Right atrium auricular region (tissue), 2 donors: Measurements from ENCODE around the gene CCL3. TPM values are rescaled to one million over a fixed set of nuclear protein-coding genes. Genes with fewer than 3 reads are reported as not detected.
"Not testable (repeated sequence)": the region's sequence is repeated elsewhere in the genome, so short reads cannot be mapped to it uniquely, and the experiment has no call there.

Experiments
- DNase-seq: peaks from one replicate; pipeline ENCODE4 v3.0.0-alpha.2; 2019; ENCODE audit warnings: low spot score
- H3K27ac ChIP-seq, 2 donors: fragments of 200-600 bp; sonication (generic); 1 replicate in 1 of 2; 2 replicates in 1 of 2; pipeline ENCODE4 v1.5.1; 2016 to 2019
- H3K27me3 ChIP-seq, 2 donors: fragments of 200-600 bp; sonication (generic); one replicate each; pipeline versions ENCODE4 v1.5.1 to v1.6.0; 2017 to 2019
- H3K36me3 ChIP-seq: fragments of 200-600 bp; sonication (generic); one replicate; pipeline ENCODE4 v1.5.1; 2016
- H3K4me1 ChIP-seq, 2 donors: fragments of 200-600 bp; sonication (generic); one replicate each; pipeline versions ENCODE4 v1.5.1 to v1.6.0; 2017 to 2019
- H3K4me3 ChIP-seq, 2 donors: fragments of 200-600 bp; sonication (generic); 1 replicate in 1 of 2; 2 replicates in 1 of 2; pipeline ENCODE4 v1.5.1; 2017 to 2019; ENCODE audit warnings: mild to moderate bottlenecking in 1 of 2, moderate library complexity in 1 of 2
- H3K9me3 ChIP-seq, 2 donors: fragments of 200-600 bp; sonication (generic); one replicate each; pipeline ENCODE4 v1.5.1; 2019
- CTCF ChIP-seq, 2 donors: fragments of 200-600 bp; sonication (generic); IDR thresholded peaks; one replicate each; pipeline ENCODE4 v1.5.1; 2019; ENCODE audit warnings: antibody characterized with exemption in 2 of 2
- total RNA-seq, 2 donors: library from RNA; depleted of rRNA; stranded (reverse); fragments of >200 nt; gene quantifications; one replicate each; pipeline ENCODE4 v1.1.0, GENCODE V29; 2016

Gene CCL3
- total RNA-seq, 2 donors from 2014 or later, result 1.0 to 2.0 TPM

DNA sequence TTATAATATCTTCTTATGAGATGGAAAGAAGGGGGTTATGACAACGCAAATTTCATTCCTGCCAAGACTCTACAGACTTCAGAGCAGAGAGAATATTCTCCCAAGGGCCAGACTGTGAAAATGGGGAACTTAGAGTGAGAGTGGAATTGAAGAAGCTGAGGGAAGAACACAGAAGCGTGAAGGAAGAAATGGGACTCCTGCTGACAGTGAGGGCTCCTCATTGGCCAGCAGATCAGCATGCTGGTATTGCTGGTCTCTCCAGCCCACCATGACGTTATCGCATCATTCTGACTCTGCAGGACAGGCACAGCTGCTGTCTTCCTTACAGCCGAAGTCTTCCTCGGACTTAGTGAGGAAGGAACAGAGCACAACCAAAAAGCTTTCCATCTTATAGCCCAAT, 38.0 kb upstream of the CCL3 start:
- Histone ChIP-seq H3K4me1 (no peaks in the 10 kb centered on the region), H3K27ac (no peak overlapping the region), H3K9me3 (peaks cover 0 to 21% of the 10 kb centered on the region in 2 donors), H3K36me3 (no peaks in the 10 kb centered on the region), H3K27me3 (no peaks in the 10 kb centered on the region), H3K4me3 (no peak overlapping the region)
- DNase-seq, result no peak
- TF ChIP-seq CTCF (IDR thresholded peaks at IDR 0.05), result no peak

DNA sequence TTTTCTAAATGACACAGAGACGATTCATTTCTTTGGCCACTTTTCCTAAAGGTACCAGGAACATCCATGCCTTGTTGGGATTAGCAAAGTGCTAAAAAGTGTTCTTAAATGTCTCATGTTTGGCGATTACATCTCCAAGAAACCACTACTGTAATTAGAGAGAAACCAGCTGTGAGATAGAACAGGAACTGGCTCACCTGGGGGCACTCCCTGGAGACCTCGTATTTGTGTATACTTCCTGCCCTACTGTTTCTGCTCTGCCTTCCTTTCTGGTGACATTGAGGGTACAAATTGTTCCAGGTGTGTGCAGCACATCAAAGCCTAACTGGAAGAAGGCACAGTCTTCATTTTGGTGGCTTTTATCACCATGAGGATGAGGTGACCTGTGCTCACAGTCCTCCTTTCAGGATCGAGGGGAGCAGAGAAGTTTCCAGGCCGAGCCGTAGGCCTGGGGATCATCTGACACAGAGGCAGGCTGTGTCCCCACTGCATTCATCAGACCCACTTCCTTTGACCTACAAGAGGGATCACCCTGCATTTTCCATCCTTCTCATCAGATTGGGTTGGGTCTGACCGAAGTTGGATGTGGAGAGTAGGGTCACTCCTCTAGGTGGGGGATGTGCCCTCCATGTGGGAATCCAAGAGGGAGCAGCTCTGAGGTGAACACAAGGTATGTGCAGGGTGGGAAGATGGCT, 37.4 kb upstream of the CCL3 start:
- no peaks in the 10 kb centered on the region for H3K36me3 ChIP-seq
- H3K9me3 ChIP-seq, result peaks cover 0 to 21% of the 10 kb centered on the region in 2 donors
- H3K27me3 ChIP-seq, result no peaks in the 10 kb centered on the region
- no peak overlapping the region for H3K27ac ChIP-seq
- no peak for DNase-seq
- H3K4me1 ChIP-seq, result no peaks in the 10 kb centered on the region
- no peak overlapping the region for H3K4me3 ChIP-seq
- no peak for TF ChIP-seq CTCF (IDR thresholded peaks at IDR 0.05)

- H3K9me3 ChIP-seq, result peaks cover 0 to 21% of the 10 kb centered on the region in 2 donors
- no peak for DNase-seq
- no peaks in the 10 kb centered on the region for H3K4me1 ChIP-seq
- no peak overlapping the region for H3K27ac ChIP-seq
- no peaks in the 10 kb centered on the region for H3K27me3 ChIP-seq
- no peak for TF ChIP-seq CTCF (IDR thresholded peaks at IDR 0.05)
- H3K36me3 ChIP-seq, result no peaks in the 10 kb centered on the region
- H3K4me3 ChIP-seq, result no peak overlapping the region
Observed at GRCh38 chr17:36124879-36125824, 35.2 kb upstream of the CCL3 start.

DNA sequence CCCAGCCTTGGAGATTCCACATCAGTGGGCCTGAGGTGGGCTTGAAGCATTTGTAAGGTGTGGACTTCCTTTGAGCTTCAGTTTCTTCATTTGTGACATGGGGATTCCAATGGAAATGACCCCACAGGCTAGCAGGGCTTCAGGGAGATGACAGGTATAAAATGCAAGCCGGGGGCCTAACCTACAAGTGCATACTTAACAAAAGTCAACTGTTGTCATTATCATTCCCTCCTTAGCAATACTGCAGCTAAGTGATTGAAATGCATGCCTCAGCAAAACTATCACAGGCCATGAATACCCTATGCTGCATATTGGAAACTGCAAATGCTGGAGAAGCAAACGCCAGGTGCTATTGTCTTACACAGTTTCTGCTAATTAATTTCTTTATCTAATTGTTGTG, 33.5 kb upstream of the CCL3 start:
- no peak overlapping the region for H3K4me3 ChIP-seq
- peaks cover 0 to 21% of the 10 kb centered on the region in 2 donors for H3K9me3 ChIP-seq
- H3K27ac ChIP-seq, result no peak overlapping the region
- TF ChIP-seq CTCF (IDR thresholded peaks at IDR 0.05), result no peak
- no peak for DNase-seq
- no peaks in the 10 kb centered on the region for H3K27me3 ChIP-seq
- H3K36me3 ChIP-seq, result no peaks in the 10 kb centered on the region
- no peaks in the 10 kb centered on the region for H3K4me1 ChIP-seq

GRCh38 chr17:36121099-36121498, 31.2 kb upstream of the CCL3 start:
- DNase-seq, H3K4me3 ChIP-seq, H3K27me3 ChIP-seq, H3K4me1 ChIP-seq, H3K36me3 ChIP-seq, H3K27ac ChIP-seq: not testable (repeated sequence)
- peaks cover 0 to 15% of the 10 kb centered on the region in 2 donors for H3K9me3 ChIP-seq

DNA sequence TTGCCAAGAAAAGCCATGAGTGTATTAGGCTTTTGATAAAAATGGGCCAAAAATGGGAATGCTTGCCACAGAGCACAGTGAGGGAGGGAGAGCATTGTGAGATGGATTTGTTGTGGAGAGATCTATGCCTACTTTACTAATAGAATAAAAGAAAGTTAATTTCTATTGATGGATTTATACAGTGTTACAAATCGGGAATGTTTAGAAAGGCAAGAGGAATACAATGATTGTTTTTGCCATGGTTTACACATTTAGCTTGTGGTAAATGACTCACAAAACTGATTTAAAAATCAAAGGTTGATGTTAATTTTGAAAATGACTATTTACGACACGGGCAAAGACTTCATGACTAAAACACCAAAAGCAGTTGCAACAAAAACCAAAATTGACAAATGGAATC, 30.3 kb upstream of the CCL3 start:
- no peaks in the 10 kb centered on the region for H3K27me3 ChIP-seq
- no peaks in the 10 kb centered on the region for H3K36me3 ChIP-seq
- no peaks in the 10 kb centered on the region for H3K4me1 ChIP-seq
- no peak for TF ChIP-seq CTCF (IDR thresholded peaks at IDR 0.05)
- H3K4me3 ChIP-seq, result no peak overlapping the region
- H3K27ac ChIP-seq, result no peak overlapping the region
- H3K9me3 ChIP-seq, result peaks cover 0 to 6% of the 10 kb centered on the region in 2 donors
- no peak for DNase-seq
